ENCODE measurements around the gene AP1G2.

AP1G2 gene

GRCh38 chr14:23572836-23573235, 5.2 kb upstream of the AP1G2 start:
- H3K27ac ChIP-seq (replicated peaks): no peak overlapping the region
- no peak overlapping the region for H3K4me3 ChIP-seq (replicated peaks; ENCODE audit: insufficient read depth, low read length)
- no peak for TF ChIP-seq CTCF (IDR thresholded peaks at IDR 0.05; ENCODE audit: insufficient read depth, low read length)
- no peak for TF ChIP-seq POLR2AphosphoS5 (IDR thresholded peaks at IDR 0.05; ENCODE audit: low read depth)
- no peak for TF ChIP-seq GABPA (IDR thresholded peaks at IDR 0.05; ENCODE audit: low read depth)
- no peak for TF ChIP-seq SPI1 (IDR thresholded peaks at IDR 0.05; ENCODE audit: borderline replicate concordance, low read depth)
- no peak for TF ChIP-seq REST (IDR thresholded peaks at IDR 0.05; ENCODE audit: insufficient replicate concordance, low read depth)
- DNase-seq (ENCODE audit: low read depth in 1 of 2, low spot score in 1 of 2): no peak
- H3K27me3 ChIP-seq (ENCODE audit: insufficient read depth, poor library complexity, severe bottlenecking): peaks cover 20% of the 10 kb centered on the region

- no peak for DNase-seq (ENCODE audit: low read depth in 1 of 2, low spot score in 1 of 2)
- no peak for TF ChIP-seq SPI1 (IDR thresholded peaks at IDR 0.05; ENCODE audit: borderline replicate concordance, low read depth)
- TF ChIP-seq GABPA (IDR thresholded peaks at IDR 0.05; ENCODE audit: low read depth): no peak
- Histone ChIP-seq H3K27me3 (ENCODE audit: insufficient read depth, poor library complexity, severe bottlenecking) (peaks cover 17% of the 10 kb centered on the region), H3K4me3 (replicated peaks; ENCODE audit: insufficient read depth, low read length) (no peak overlapping the region), H3K27ac (replicated peaks) (no peak overlapping the region)
Measured at GRCh38 chr14:23572524-23572828, 4.9 kb upstream of the AP1G2 start.

- Histone ChIP-seq H3K27me3 (ENCODE audit: insufficient read depth, poor library complexity, severe bottlenecking) (peaks cover 11% of the 10 kb centered on the region), H3K4me3 (replicated peaks; ENCODE audit: insufficient read depth, low read length) (no peak overlapping the region), H3K27ac (replicated peaks) (no peak overlapping the region)
- TF ChIP-seq POLR2AphosphoS5 (IDR thresholded peaks at IDR 0.05; ENCODE audit: low read depth): no peak
- TF ChIP-seq SPI1 (IDR thresholded peaks at IDR 0.05; ENCODE audit: borderline replicate concordance, low read depth): no peak
- TF ChIP-seq GABPA (IDR thresholded peaks at IDR 0.05; ENCODE audit: low read depth): no peak
- no peak for TF ChIP-seq REST (IDR thresholded peaks at IDR 0.05; ENCODE audit: insufficient replicate concordance, low read depth)
- TF ChIP-seq CTCF (IDR thresholded peaks at IDR 0.05; ENCODE audit: insufficient read depth, low read length): no peak
- no peak for DNase-seq (ENCODE audit: low read depth in 1 of 2, low spot score in 1 of 2)
Measured at GRCh38 chr14:23571701-23572523, 4.3 kb upstream of the AP1G2 start.

- TF ChIP-seq SPI1 (IDR thresholded peaks at IDR 0.05; ENCODE audit: borderline replicate concordance, low read depth): no peak
- TF ChIP-seq CTCF (IDR thresholded peaks at IDR 0.05; ENCODE audit: insufficient read depth, low read length): no peak
- TF ChIP-seq POLR2AphosphoS5 (IDR thresholded peaks at IDR 0.05; ENCODE audit: low read depth): no peak
- TF ChIP-seq REST (IDR thresholded peaks at IDR 0.05; ENCODE audit: insufficient replicate concordance, low read depth): no peak
- no peak for TF ChIP-seq GABPA (IDR thresholded peaks at IDR 0.05; ENCODE audit: low read depth)
- no peak for DNase-seq (ENCODE audit: low read depth in 1 of 2, low spot score in 1 of 2)
- peaks cover 4% of the 10 kb centered on the region for H3K27me3 ChIP-seq (ENCODE audit: insufficient read depth, poor library complexity, severe bottlenecking)
- no peak overlapping the region for H3K27ac ChIP-seq (replicated peaks)
- no peak overlapping the region for H3K4me3 ChIP-seq (replicated peaks; ENCODE audit: insufficient read depth, low read length)
Measured at GRCh38 chr14:23570806-23571483, 3.4 kb upstream of the AP1G2 start.
